ENCODE results near the gene CNR2.

DNA sequence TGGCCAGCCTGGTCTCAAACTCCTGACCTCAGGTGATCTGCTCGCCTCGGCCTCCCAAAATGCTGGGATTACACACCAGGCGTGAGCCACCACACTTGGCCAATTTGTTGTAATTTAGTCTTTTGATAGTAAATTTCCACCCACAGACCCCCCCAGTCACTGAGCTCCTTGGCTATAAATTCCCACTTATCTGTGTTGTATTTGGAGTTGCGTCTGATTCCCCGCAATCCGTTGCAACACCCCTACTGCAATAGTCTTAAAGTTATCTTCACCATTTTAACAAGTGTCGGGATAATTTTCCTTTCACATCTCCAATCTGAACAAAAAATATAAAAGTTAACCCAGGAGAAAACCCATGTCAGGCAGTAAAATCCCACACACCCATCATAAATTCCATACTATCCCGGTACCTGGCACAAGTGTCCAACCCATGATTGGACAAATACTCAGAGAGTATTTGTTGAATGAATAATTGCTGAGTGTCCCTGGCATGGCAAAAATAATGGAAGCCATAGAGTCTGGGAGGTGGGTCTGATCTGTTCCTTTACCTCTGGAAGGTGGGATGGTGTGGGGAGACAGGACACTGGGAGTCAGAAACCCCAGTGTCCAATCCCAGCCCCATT is 9.3 kb upstream of the CNR2 start:
- TF ChIP-seq, protein P1, sequence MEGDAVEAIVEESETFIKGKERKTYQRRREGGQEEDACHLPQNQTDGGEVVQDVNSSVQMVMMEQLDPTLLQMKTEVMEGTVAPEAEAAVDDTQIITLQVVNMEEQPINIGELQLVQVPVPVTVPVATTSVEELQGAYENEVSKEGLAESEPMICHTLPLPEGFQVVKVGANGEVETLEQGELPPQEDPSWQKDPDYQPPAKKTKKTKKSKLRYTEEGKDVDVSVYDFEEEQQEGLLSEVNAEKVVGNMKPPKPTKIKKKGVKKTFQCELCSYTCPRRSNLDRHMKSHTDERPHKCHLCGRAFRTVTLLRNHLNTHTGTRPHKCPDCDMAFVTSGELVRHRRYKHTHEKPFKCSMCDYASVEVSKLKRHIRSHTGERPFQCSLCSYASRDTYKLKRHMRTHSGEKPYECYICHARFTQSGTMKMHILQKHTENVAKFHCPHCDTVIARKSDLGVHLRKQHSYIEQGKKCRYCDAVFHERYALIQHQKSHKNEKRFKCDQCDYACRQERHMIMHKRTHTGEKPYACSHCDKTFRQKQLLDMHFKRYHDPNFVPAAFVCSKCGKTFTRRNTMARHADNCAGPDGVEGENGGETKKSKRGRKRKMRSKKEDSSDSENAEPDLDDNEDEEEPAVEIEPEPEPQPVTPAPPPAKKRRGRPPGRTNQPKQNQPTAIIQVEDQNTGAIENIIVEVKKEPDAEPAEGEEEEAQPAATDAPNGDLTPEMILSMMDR (conservative IDR thresholded peaks at IDR 0.05; ENCODE audit: low read length): no peak
- TF ChIP-seq EZH2phosphoT487 (IDR thresholded peaks at IDR 0.05; ENCODE audit: borderline replicate concordance): no peak
